ENCODE measurements around the gene DCAKD.

Gene DCAKD

DNA sequence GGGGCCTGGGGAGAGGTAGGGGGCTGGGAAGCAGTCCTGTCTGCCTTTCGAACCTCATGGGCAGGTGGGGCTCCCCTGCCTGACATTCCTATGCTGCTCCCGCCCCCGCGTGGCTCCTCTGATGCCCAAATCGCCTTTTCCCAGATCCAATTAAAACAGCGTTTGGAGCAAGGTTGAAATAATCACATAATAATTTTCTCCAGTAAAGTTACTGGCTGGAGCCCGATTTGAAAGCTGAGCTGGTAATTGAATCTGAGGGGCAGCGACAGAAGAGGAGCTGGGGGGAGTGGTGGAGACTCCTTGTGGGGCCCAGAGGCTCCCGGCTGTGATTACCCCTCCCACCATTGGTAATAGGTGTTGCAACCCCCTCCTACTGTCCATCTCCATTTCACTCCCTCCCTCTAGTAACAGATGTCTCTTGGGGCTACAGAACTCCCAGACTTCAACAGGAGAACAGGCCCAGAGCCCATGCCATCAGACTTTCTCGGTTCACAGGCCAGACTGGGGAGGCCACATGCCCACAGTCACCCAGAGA lies 44.4 kb downstream of the DCAKD start:
- peaks cover 7% of the 10 kb centered on the region for H3K4me1 ChIP-seq (ENCODE audit: insufficient read depth, insufficient read length)
- no peaks in the 10 kb centered on the region for H3K9me3 ChIP-seq (ENCODE audit: insufficient read depth, low read length)
- H3K9ac ChIP-seq (ENCODE audit: insufficient read length, low read depth): no peak overlapping the region
- DNase-seq (ENCODE audit: low read depth, low spot score): no peak
- H3K36me3 ChIP-seq (ENCODE audit: insufficient read depth, insufficient read length, low read length): no peaks in the 10 kb centered on the region
- TF ChIP-seq ZNF274 (IDR thresholded peaks at IDR 0.05; ENCODE audit: low read depth, low read length): no peak
- TF ChIP-seq SUZ12 (IDR thresholded peaks at IDR 0.05; ENCODE audit: extremely low read depth, insufficient read depth, insufficient read length): no peak
- TF ChIP-seq YY1 (IDR thresholded peaks at IDR 0.05; ENCODE audit: insufficient read depth, insufficient read length): no peak
- H3K27me3 ChIP-seq (ENCODE audit: insufficient read depth, insufficient read length): no peaks in the 10 kb centered on the region
- no peak overlapping the region for H3K4me3 ChIP-seq (ENCODE audit: insufficient read length, low read depth)

DNA sequence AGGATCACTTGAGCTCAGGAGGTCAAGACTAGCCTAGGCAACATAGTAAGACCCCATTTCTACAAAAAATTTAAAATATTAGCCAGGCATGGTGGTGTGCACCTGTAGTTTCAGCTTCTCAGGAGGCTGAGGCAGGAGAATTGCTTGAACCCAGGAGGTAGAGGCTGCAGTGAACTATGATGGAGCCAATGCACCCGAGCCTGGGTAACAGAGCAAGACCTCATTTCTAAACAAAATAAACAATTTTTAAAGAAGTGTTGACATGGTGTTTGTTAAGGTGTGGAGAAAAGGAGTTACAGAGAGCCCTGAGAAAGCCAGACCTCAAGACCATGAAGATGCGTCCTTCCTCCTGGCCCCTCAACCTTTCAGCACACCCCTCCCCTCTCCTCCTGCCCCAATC lies 45.7 kb downstream of the DCAKD start:
- no peaks in the 10 kb centered on the region for H3K36me3 ChIP-seq (ENCODE audit: insufficient read depth, insufficient read length, low read length)
- H3K27me3 ChIP-seq (ENCODE audit: insufficient read depth, insufficient read length): no peaks in the 10 kb centered on the region
- TF ChIP-seq ZNF274 (IDR thresholded peaks at IDR 0.05; ENCODE audit: low read depth, low read length): no peak
- no peak for TF ChIP-seq YY1 (IDR thresholded peaks at IDR 0.05; ENCODE audit: insufficient read depth, insufficient read length)
- no peak for TF ChIP-seq SUZ12 (IDR thresholded peaks at IDR 0.05; ENCODE audit: extremely low read depth, insufficient read depth, insufficient read length)

DNA sequence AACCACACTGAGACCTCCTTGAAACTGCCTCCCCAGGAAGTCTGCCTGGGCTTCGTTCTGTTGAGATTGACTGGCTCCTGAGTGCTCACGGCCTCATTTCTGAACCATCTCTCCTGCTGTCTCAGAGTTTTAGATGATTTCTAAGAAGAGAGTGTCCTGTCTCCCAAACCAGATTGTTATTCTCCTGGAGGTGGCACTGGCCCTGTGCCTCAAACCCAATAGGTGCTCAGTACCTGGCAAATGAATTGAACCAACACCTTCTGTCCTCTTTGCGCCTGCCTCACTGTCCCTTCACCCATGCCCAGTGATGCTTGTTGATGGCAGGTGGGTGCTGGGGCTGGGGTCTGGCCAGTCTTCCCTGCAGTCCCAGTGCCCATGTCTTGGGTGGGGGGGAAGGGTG lies 47.0 kb downstream of the DCAKD start:
- Histone ChIP-seq H3K9me3 (ENCODE audit: insufficient read depth, low read length) (peaks cover 6% of the 10 kb centered on the region; the same call in 1 of the 2 replicates), H3K36me3 (ENCODE audit: insufficient read depth, insufficient read length, low read length) (no peaks in the 10 kb centered on the region), H3K9ac (ENCODE audit: insufficient read length, low read depth) (no peak overlapping the region), H3K4me1 (ENCODE audit: insufficient read depth, insufficient read length) (peaks cover 5% of the 10 kb centered on the region), H3K27me3 (ENCODE audit: insufficient read depth, insufficient read length) (no peaks in the 10 kb centered on the region), H3K4me3 (ENCODE audit: insufficient read length, low read depth) (no peak overlapping the region)
- DNase-seq (ENCODE audit: low read depth, low spot score): no peak
- TF ChIP-seq ZNF274 (IDR thresholded peaks at IDR 0.05; ENCODE audit: low read depth, low read length) (no peak), SUZ12 (IDR thresholded peaks at IDR 0.05; ENCODE audit: extremely low read depth, insufficient read depth, insufficient read length) (no peak), YY1 (IDR thresholded peaks at IDR 0.05; ENCODE audit: insufficient read depth, insufficient read length) (no peak)

More for the DNA sequence above, 45.7 kb downstream of the DCAKD start:
- H3K9me3 ChIP-seq (ENCODE audit: insufficient read depth, low read length): no peaks in the 10 kb centered on the region
- no peak overlapping the region for H3K9ac ChIP-seq (ENCODE audit: insufficient read length, low read depth)
- H3K4me3 ChIP-seq (ENCODE audit: insufficient read length, low read depth): no peak overlapping the region
- no peak for DNase-seq (ENCODE audit: low read depth, low spot score)
- peaks cover 7% of the 10 kb centered on the region for H3K4me1 ChIP-seq (ENCODE audit: insufficient read depth, insufficient read length)

- TF ChIP-seq YY1 (IDR thresholded peaks at IDR 0.05; ENCODE audit: insufficient read depth, insufficient read length): no peak
- no peak for TF ChIP-seq SUZ12 (IDR thresholded peaks at IDR 0.05; ENCODE audit: extremely low read depth, insufficient read depth, insufficient read length)
- no peak for TF ChIP-seq ZNF274 (IDR thresholded peaks at IDR 0.05; ENCODE audit: low read depth, low read length)
- Histone ChIP-seq H3K9me3 (ENCODE audit: insufficient read depth, low read length) (peaks cover 9% of the 10 kb centered on the region; the same call in 1 of the 2 replicates), H3K9ac (ENCODE audit: insufficient read length, low read depth) (no peak overlapping the region), H3K4me3 (ENCODE audit: insufficient read length, low read depth) (no peak overlapping the region), H3K4me1 (ENCODE audit: insufficient read depth, insufficient read length) (peaks cover 5% of the 10 kb centered on the region), H3K27me3 (ENCODE audit: insufficient read depth, insufficient read length) (no peaks in the 10 kb centered on the region), H3K36me3 (ENCODE audit: insufficient read depth, insufficient read length, low read length) (no peaks in the 10 kb centered on the region)
- no peak for DNase-seq (ENCODE audit: low read depth, low spot score)
These were observed 47.6 kb downstream of the DCAKD start for GRCh38 chr17:45003877-45004276.

DNA sequence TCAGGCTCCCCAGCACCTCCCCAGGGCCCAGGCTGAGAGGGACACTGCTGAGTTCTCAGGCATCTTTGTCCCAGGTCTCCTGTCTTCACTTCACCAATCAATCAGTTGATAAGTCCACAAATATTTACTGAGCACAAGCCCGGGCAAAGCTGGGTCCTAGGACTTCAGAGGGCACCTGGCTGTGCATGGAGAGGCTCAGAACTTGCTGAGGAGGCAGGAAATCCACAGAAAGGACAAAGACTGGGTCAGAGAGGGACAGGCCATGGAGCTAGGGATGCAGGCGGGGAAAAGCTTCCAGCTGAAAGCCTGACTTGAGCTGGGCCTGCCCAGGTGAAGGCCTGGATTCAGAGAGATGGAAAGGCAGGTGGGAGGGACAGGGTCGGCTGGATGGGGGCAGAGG lies 50.1 kb downstream of the DCAKD start:
- no peaks in the 10 kb centered on the region for H3K36me3 ChIP-seq (ENCODE audit: insufficient read depth, insufficient read length, low read length)
- no peak for TF ChIP-seq ZNF274 (IDR thresholded peaks at IDR 0.05; ENCODE audit: low read depth, low read length)
- TF ChIP-seq SUZ12 (IDR thresholded peaks at IDR 0.05; ENCODE audit: extremely low read depth, insufficient read depth, insufficient read length): no peak
- no peak for TF ChIP-seq YY1 (IDR thresholded peaks at IDR 0.05; ENCODE audit: insufficient read depth, insufficient read length)
- H3K9me3 ChIP-seq (ENCODE audit: insufficient read depth, low read length): peaks cover 9% of the 10 kb centered on the region; the same call in 1 of the 2 replicates
- H3K4me1 ChIP-seq (ENCODE audit: insufficient read depth, insufficient read length): peaks cover 16% of the 10 kb centered on the region
- no peaks in the 10 kb centered on the region for H3K27me3 ChIP-seq (ENCODE audit: insufficient read depth, insufficient read length)
- H3K9ac ChIP-seq (ENCODE audit: insufficient read length, low read depth): no peak overlapping the region
- DNase-seq (ENCODE audit: low read depth, low spot score): no peak
- no peak overlapping the region for H3K4me3 ChIP-seq (ENCODE audit: insufficient read length, low read depth)

- no peak overlapping the region for H3K4me3 ChIP-seq (ENCODE audit: insufficient read length, low read depth)
- H3K9ac ChIP-seq (ENCODE audit: insufficient read length, low read depth): no peak overlapping the region
- TF ChIP-seq ZNF274 (IDR thresholded peaks at IDR 0.05; ENCODE audit: low read depth, low read length) (no peak), SUZ12 (IDR thresholded peaks at IDR 0.05; ENCODE audit: extremely low read depth, insufficient read depth, insufficient read length) (no peak), YY1 (IDR thresholded peaks at IDR 0.05; ENCODE audit: insufficient read depth, insufficient read length) (no peak)
- peaks cover 9% of the 10 kb centered on the region; the same call in 1 of the 2 replicates for H3K9me3 ChIP-seq (ENCODE audit: insufficient read depth, low read length)
- DNase-seq (ENCODE audit: low read depth, low spot score): no peak
- no peaks in the 10 kb centered on the region for H3K36me3 ChIP-seq (ENCODE audit: insufficient read depth, insufficient read length, low read length)
- no peaks in the 10 kb centered on the region for H3K27me3 ChIP-seq (ENCODE audit: insufficient read depth, insufficient read length)
- peaks cover 16% of the 10 kb centered on the region for H3K4me1 ChIP-seq (ENCODE audit: insufficient read depth, insufficient read length)
These were observed 52.0 kb downstream of the DCAKD start for GRCh38 chr17:44999433-44999832.

DNA sequence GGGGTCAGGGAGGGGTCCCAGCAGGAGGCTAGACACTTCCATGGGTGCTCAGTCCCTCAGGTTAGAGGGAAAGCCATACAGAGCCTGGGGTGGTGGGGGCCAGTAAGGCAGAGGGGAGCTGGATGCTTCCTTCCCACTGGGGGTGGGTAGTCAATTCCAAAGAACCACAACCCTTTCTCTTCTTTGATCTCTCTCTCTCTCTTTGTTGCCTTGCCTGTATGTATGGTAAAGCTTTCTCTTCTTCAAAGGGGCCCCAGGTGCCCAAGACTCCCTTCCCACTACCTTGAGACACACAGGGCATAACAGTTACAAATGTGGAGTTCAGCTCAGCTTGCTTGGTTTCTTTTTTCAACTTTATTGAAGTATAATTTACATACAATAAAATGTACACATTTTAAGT lies 52.8 kb downstream of the DCAKD start:
- no peaks in the 10 kb centered on the region for H3K27me3 ChIP-seq (ENCODE audit: insufficient read depth, insufficient read length)
- H3K9me3 ChIP-seq (ENCODE audit: insufficient read depth, low read length): peaks cover 9% of the 10 kb centered on the region; the same call in 1 of the 2 replicates
- no peak overlapping the region for H3K9ac ChIP-seq (ENCODE audit: insufficient read length, low read depth)
- H3K4me1 ChIP-seq (ENCODE audit: insufficient read depth, insufficient read length): peaks cover 11% of the 10 kb centered on the region
- DNase-seq (ENCODE audit: low read depth, low spot score): no peak
- no peak for TF ChIP-seq ZNF274 (IDR thresholded peaks at IDR 0.05; ENCODE audit: low read depth, low read length)
- no peak for TF ChIP-seq SUZ12 (IDR thresholded peaks at IDR 0.05; ENCODE audit: extremely low read depth, insufficient read depth, insufficient read length)
- no peak for TF ChIP-seq YY1 (IDR thresholded peaks at IDR 0.05; ENCODE audit: insufficient read depth, insufficient read length)
- H3K36me3 ChIP-seq (ENCODE audit: insufficient read depth, insufficient read length, low read length): no peaks in the 10 kb centered on the region
- no peak overlapping the region for H3K4me3 ChIP-seq (ENCODE audit: insufficient read length, low read depth)
